HEK293 (cell line): Measurements from ENCODE around the gene SAP30L.

Experiments used
- CTCF ChIA-PET: fragments of 350-600 bp; formaldehyde crosslinking; extraction: SDS; loops from one replicate; lab custom pipeline; 2021; ENCODE audit warnings: antibody characterized with exemption; lab: Yijun Ruan, JAX
- POLR2A ChIA-PET: fragments of 300-600 bp; formaldehyde crosslinking; extraction: SDS; loops from one replicate; lab custom pipeline; 2020; ENCODE audit warnings: antibody characterized with exemption, inconsistent platforms; lab: Yijun Ruan, JAX
- H3K27ac ChIP-seq: fragments of 200-500 bp; sonication (Bioruptor generic); 2 replicates; pipeline ENCODE4 v1.5.1; 2014; ENCODE audit warnings: low read depth, low read length, control low read depth, inconsistent platforms; ENCODE audit errors: extremely low read depth
- H3K36me3 ChIP-seq, 2 experiments: fragments of 200-500 bp in 1 of 2; sonication (Bioruptor generic) in 1 of 2; 1 replicate in 1 of 2; 2 replicates in 1 of 2; pipeline ENCODE4 v1.5.1; 2014 to 2017; ENCODE audit warnings: inconsistent platforms in 2 of 2, low read length in 2 of 2; ENCODE audit not compliant: control insufficient read depth in 2 of 2, insufficient read depth in 1 of 2
- H3K4me1 ChIP-seq: fragments of 200-500 bp; sonication (Bioruptor generic); 2 replicates; pipeline ENCODE4 v1.5.1; 2014; ENCODE audit warnings: mild to moderate bottlenecking, low read length, inconsistent platforms; ENCODE audit not compliant: control insufficient read depth, insufficient read depth
- H3K4me3 ChIP-seq: 2 replicates; pipeline ENCODE4 v1.5.1; 2011; ENCODE audit warnings: low read depth, mild to moderate bottlenecking, control low read depth, low read length, moderate library complexity
- H3K9me3 ChIP-seq: fragments of 200-500 bp; sonication (Bioruptor generic); 2 replicates; pipeline ENCODE4 v1.5.1; 2014; ENCODE audit warnings: low read depth, low read length, inconsistent platforms; ENCODE audit not compliant: control insufficient read depth, insufficient read depth
- BCL11B ChIP-seq: fragments of 450-650 bp; formaldehyde crosslinking; IDR thresholded peaks from 2 replicates; pipeline ENCODE4 v1.5.1; 2016; ENCODE audit warnings: low read depth, missing biosample characterization, missing genetic modification characterization
- HOXC10 ChIP-seq: sonication (generic); formaldehyde crosslinking; IDR thresholded peaks from 2 replicates; pipeline ENCODE4 v1.8.1; 2023; ENCODE audit warnings: mild to moderate bottlenecking, missing genetic modification reagents
- HOXD13 ChIP-seq: sonication (generic); formaldehyde crosslinking; IDR thresholded peaks from 2 replicates; pipeline ENCODE4 v1.8.0; 2022; ENCODE audit warnings: missing genetic modification reagents, borderline replicate concordance
- KLF1 ChIP-seq: fragments of 450-650 bp; formaldehyde crosslinking; IDR thresholded peaks from 2 replicates; pipeline ENCODE4 v1.5.1; 2016; ENCODE audit warnings: missing biosample characterization, missing genetic modification characterization
- MZF1 ChIP-seq: fragments of 450-650 bp; formaldehyde crosslinking; IDR thresholded peaks from 2 replicates; pipeline ENCODE4 v1.5.1; 2017; ENCODE audit warnings: missing biosample characterization, missing genetic modification characterization, borderline replicate concordance
- PRDM4 ChIP-seq: fragments of 450-650 bp; formaldehyde crosslinking; IDR thresholded peaks from 2 replicates; pipeline ENCODE4 v1.5.1; 2017; ENCODE audit warnings: missing biosample characterization, missing genetic modification characterization
- PRDM6 ChIP-seq: fragments of 450-650 bp; formaldehyde crosslinking; IDR thresholded peaks from 2 replicates; pipeline ENCODE4 v1.5.1; 2017; ENCODE audit warnings: missing biosample characterization, missing genetic modification characterization
- ZBTB44 ChIP-seq: fragments of 450-650 bp; IDR thresholded peaks from 2 replicates; pipeline ENCODE4 v1.5.1; 2018; ENCODE audit warnings: missing biosample characterization, mild to moderate bottlenecking, missing genetic modification characterization
- ZIC2 ChIP-seq: fragments of 450-650 bp; formaldehyde crosslinking; IDR thresholded peaks from 2 replicates; pipeline ENCODE4 v1.5.1; 2016; ENCODE audit warnings: missing biosample characterization, missing genetic modification characterization
- ZNF146 ChIP-seq: fragments of 450-650 bp; formaldehyde crosslinking; IDR thresholded peaks from 2 replicates; pipeline ENCODE4 v1.5.1; 2016; ENCODE audit warnings: missing biosample characterization, missing genetic modification characterization
- ZNF157 ChIP-seq: fragments of 450-650 bp; formaldehyde crosslinking; IDR thresholded peaks from 2 replicates; pipeline ENCODE4 v1.5.1; 2016; ENCODE audit warnings: missing biosample characterization, missing genetic modification characterization
- ZNF174 ChIP-seq: fragments of 450-650 bp; formaldehyde crosslinking; IDR thresholded peaks from 2 replicates; pipeline ENCODE4 v1.5.0; 2017; ENCODE audit warnings: missing biosample characterization, mild to moderate bottlenecking, missing genetic modification characterization
- ZNF175 ChIP-seq: fragments of 450-650 bp; formaldehyde crosslinking; IDR thresholded peaks from 2 replicates; pipeline ENCODE4 v1.5.1; 2016; ENCODE audit warnings: missing biosample characterization, missing genetic modification characterization
- ZNF214 ChIP-seq: fragments of 450-650 bp; formaldehyde crosslinking; IDR thresholded peaks from 2 replicates; pipeline ENCODE4 v1.5.1; 2017; ENCODE audit warnings: missing biosample characterization, mild to moderate bottlenecking, missing genetic modification characterization, borderline replicate concordance
- ZNF280C ChIP-seq: fragments of 450-650 bp; formaldehyde crosslinking; IDR thresholded peaks from 2 replicates; pipeline ENCODE4 v1.5.1; 2016; ENCODE audit warnings: missing biosample characterization, missing genetic modification characterization
- ZNF324 ChIP-seq: fragments of 450-650 bp; formaldehyde crosslinking; IDR thresholded peaks from 2 replicates; pipeline ENCODE4 v1.5.1; 2016; ENCODE audit warnings: missing biosample characterization, missing genetic modification characterization
- ZNF391 ChIP-seq: fragments of 450-650 bp; formaldehyde crosslinking; IDR thresholded peaks from 2 replicates; pipeline ENCODE4 v1.5.1; 2016; ENCODE audit warnings: low read depth, missing biosample characterization, missing genetic modification characterization, borderline replicate concordance
- ZNF426 ChIP-seq: fragments of 450-650 bp; formaldehyde crosslinking; IDR thresholded peaks from 2 replicates; pipeline ENCODE4 v1.5.1; 2017; ENCODE audit warnings: missing biosample characterization, missing genetic modification characterization, mild to moderate bottlenecking, inconsistent platforms, moderate library complexity
- ZNF521 ChIP-seq: fragments of 450-650 bp; formaldehyde crosslinking; IDR thresholded peaks from 2 replicates; pipeline ENCODE4 v1.5.1; 2017; ENCODE audit warnings: missing biosample characterization, mild to moderate bottlenecking, missing genetic modification characterization
- ZNF544 ChIP-seq: fragments of 450-650 bp; formaldehyde crosslinking; IDR thresholded peaks from 2 replicates; pipeline ENCODE4 v1.5.0; 2017; ENCODE audit warnings: missing biosample characterization, missing genetic modification characterization
- ZNF596 ChIP-seq: fragments of 450-650 bp; IDR thresholded peaks from 2 replicates; pipeline ENCODE4 v1.5.0; 2018; ENCODE audit warnings: missing biosample characterization, mild to moderate bottlenecking, missing genetic modification characterization, moderate library complexity
- ZNF623 ChIP-seq: fragments of 450-650 bp; formaldehyde crosslinking; IDR thresholded peaks from 2 replicates; pipeline ENCODE4 v1.5.1; 2016; ENCODE audit warnings: missing biosample characterization, missing genetic modification characterization
- ZXDB ChIP-seq: fragments of 450-650 bp; formaldehyde crosslinking; IDR thresholded peaks from 2 replicates; pipeline ENCODE4 v1.5.1; 2016; ENCODE audit warnings: missing biosample characterization, missing genetic modification characterization

SAP30L gene

GRCh38 chr5:154456540-154456939, 10.7 kb downstream of the SAP30L start:
- Histone ChIP-seq H3K4me1 (no peaks in the 10 kb centered on the region), H3K4me3 (no peak overlapping the region), H3K9me3 (no peaks in the 10 kb centered on the region), H3K36me3 (peaks cover 29 to 77% of the 10 kb centered on the region in 2 experiments), H3K27ac (no peak overlapping the region)
- ChIA-PET CTCF (interaction anchor here (1.1 kb wide), 1 partner anchor 9 kb away, joined by 3 read pairs; no protein-coding TSS in a partner anchor), POLR2A (no interaction called here)
- no peak for TF ChIP-seq MZF1
- TF ChIP-seq ZXDB (tag by site-specific recombination), result no peak
- TF ChIP-seq ZNF174 (tag by site-specific recombination), result no peak
- TF ChIP-seq PRDM6 (tag by site-specific recombination), result no peak
- no peak for TF ChIP-seq PRDM4 (tag by site-specific recombination)
- no peak for TF ChIP-seq ZNF544 (tag by site-specific recombination)
- TF ChIP-seq BCL11B, result no peak
- TF ChIP-seq ZIC2, result no peak
- TF ChIP-seq ZNF426 (tag by site-specific recombination), result no peak
- no peak for TF ChIP-seq ZNF157 (tag by site-specific recombination)
- no peak for TF ChIP-seq ZNF175 (tag by site-specific recombination)
- no peak for TF ChIP-seq ZBTB44
- TF ChIP-seq KLF1 (tag by site-specific recombination), result no peak

GRCh38 chr5:154459015-154459414, 13.2 kb downstream of the SAP30L start:
- POLR2A ChIA-PET, result no interaction called here
- no peak for TF ChIP-seq ZNF324 (tag by site-specific recombination)
- no peak for TF ChIP-seq HOXD13 (CRISPR knock-in tag)
- no peak for TF ChIP-seq ZNF280C (tag by site-specific recombination)
- TF ChIP-seq ZNF521 (tag by site-specific recombination), result no peak
- no peak for TF ChIP-seq HOXC10 (CRISPR knock-in tag)
- no peak for TF ChIP-seq ZNF146 (tag by site-specific recombination)
- TF ChIP-seq ZNF214 (tag by site-specific recombination), result no peak
- TF ChIP-seq ZNF623, result no peak
- TF ChIP-seq ZNF596 (tag by site-specific recombination), result no peak
- no peak for TF ChIP-seq ZNF391
- no peaks in the 10 kb centered on the region for H3K4me1 ChIP-seq

More at GRCh38 chr5:154459015-154459414, 13.2 kb downstream of the SAP30L start:
- Histone ChIP-seq H3K4me3 (no peak overlapping the region), H3K27ac (no peak overlapping the region), H3K9me3 (no peaks in the 10 kb centered on the region), H3K36me3 (peaks cover 11 to 52% of the 10 kb centered on the region in 2 experiments)
- CTCF ChIA-PET, result interaction anchor here (0.7 to 1.9 kb wide), 3 partner anchors 8 to 348 kb away, joined by 3 to 5 read pairs (median 3); no protein-coding TSS in a partner anchor
